Measurements from ENCODE around the gene SEC23IP.

- TF ChIP-seq CTCF (IDR thresholded peaks at IDR 0.05) = no peak
- no peak for TF ChIP-seq EZH2phosphoT487 (IDR thresholded peaks at IDR 0.05)
Observed at GRCh38 chr10:119970963-119971362, 78.4 kb downstream of the SEC23IP start.
